ENCODE measurements around the gene IL18RAP.

IL18RAP gene

GRCh38 chr2:102453501-102453900, 30.5 kb downstream of the IL18RAP start:
- no peak for TF ChIP-seq FOXP2 (optimal IDR thresholded peaks at IDR 0.05; ENCODE audit: borderline replicate concordance, extremely low read depth, extremely low read length, insufficient read depth)
- TF ChIP-seq REST (IDR thresholded peaks at IDR 0.05; ENCODE audit: insufficient read depth in 1 of 2, low read depth in 2 of 2, low read length in 2 of 2): no peak
- no peak for TF ChIP-seq SIN3A (IDR thresholded peaks at IDR 0.05; ENCODE audit: borderline replicate concordance, insufficient read depth, low read length)
- TF ChIP-seq POLR2AphosphoS5 (IDR thresholded peaks at IDR 0.05; ENCODE audit: low read depth, low read length): no peak

- no peak for TF ChIP-seq FOXP2 (optimal IDR thresholded peaks at IDR 0.05; ENCODE audit: borderline replicate concordance, extremely low read depth, extremely low read length, insufficient read depth)
- no peak for TF ChIP-seq POLR2AphosphoS5 (IDR thresholded peaks at IDR 0.05; ENCODE audit: low read depth, low read length)
- no peak for TF ChIP-seq SIN3A (IDR thresholded peaks at IDR 0.05; ENCODE audit: borderline replicate concordance, insufficient read depth, low read length)
- no peak for TF ChIP-seq REST (IDR thresholded peaks at IDR 0.05; ENCODE audit: insufficient read depth in 1 of 2, low read depth in 2 of 2, low read length in 2 of 2)
- TF ChIP-seq TAF1 (IDR thresholded peaks at IDR 0.05; ENCODE audit: borderline replicate concordance, insufficient read depth, low read length): no peak
Measured at GRCh38 chr2:102455061-102455670, 32.2 kb downstream of the IL18RAP start.

GRCh38 chr2:102460467-102460866, 37.5 kb downstream of the IL18RAP start:
- TF ChIP-seq POLR2AphosphoS5 (IDR thresholded peaks at IDR 0.05; ENCODE audit: low read depth, low read length) (no peak), TAF1 (IDR thresholded peaks at IDR 0.05; ENCODE audit: borderline replicate concordance, insufficient read depth, low read length) (no peak), FOXP2 (optimal IDR thresholded peaks at IDR 0.05; ENCODE audit: borderline replicate concordance, extremely low read depth, extremely low read length, insufficient read depth) (no peak), SIN3A (IDR thresholded peaks at IDR 0.05; ENCODE audit: borderline replicate concordance, insufficient read depth, low read length) (no peak), REST (IDR thresholded peaks at IDR 0.05; ENCODE audit: insufficient read depth in 1 of 2, low read depth in 2 of 2, low read length in 2 of 2) (no peak)

- no peak for TF ChIP-seq POLR2AphosphoS5 (IDR thresholded peaks at IDR 0.05; ENCODE audit: low read depth, low read length)
- no peak for TF ChIP-seq TAF1 (IDR thresholded peaks at IDR 0.05; ENCODE audit: borderline replicate concordance, insufficient read depth, low read length)
- no peak for TF ChIP-seq FOXP2 (optimal IDR thresholded peaks at IDR 0.05; ENCODE audit: borderline replicate concordance, extremely low read depth, extremely low read length, insufficient read depth)
- no peak for TF ChIP-seq SIN3A (IDR thresholded peaks at IDR 0.05; ENCODE audit: borderline replicate concordance, insufficient read depth, low read length)
- TF ChIP-seq REST (IDR thresholded peaks at IDR 0.05; ENCODE audit: insufficient read depth in 1 of 2, low read depth in 2 of 2, low read length in 2 of 2): no peak
Measured at GRCh38 chr2:102461188-102461587, 38.2 kb downstream of the IL18RAP start.

- TF ChIP-seq SIN3A (IDR thresholded peaks at IDR 0.05; ENCODE audit: borderline replicate concordance, insufficient read depth, low read length) (no peak), POLR2AphosphoS5 (IDR thresholded peaks at IDR 0.05; ENCODE audit: low read depth, low read length) (no peak), FOXP2 (optimal IDR thresholded peaks at IDR 0.05; ENCODE audit: borderline replicate concordance, extremely low read depth, extremely low read length, insufficient read depth) (no peak), TAF1 (IDR thresholded peaks at IDR 0.05; ENCODE audit: borderline replicate concordance, insufficient read depth, low read length) (no peak), REST (IDR thresholded peaks at IDR 0.05; ENCODE audit: insufficient read depth in 1 of 2, low read depth in 2 of 2, low read length in 2 of 2) (no peak)
Measured at GRCh38 chr2:102463160-102463559, 40.2 kb downstream of the IL18RAP start.

Measured in PFSK-1 (cell line).